Fibroblast of villous mesenchyme (primary cell): Measurements from ENCODE around the gene SULT2B1. TPM values are rescaled to one million over a fixed set of nuclear protein-coding genes. Genes with fewer than 3 reads are reported as not detected.

Experiments
- DNase-seq: peaks from one replicate; pipeline ENCODE4 v3.0.0-alpha.2; 2010; ENCODE audit warnings: low read depth
- H3K4me3 ChIP-seq: 2 replicates; pipeline ENCODE4 v1.5.1; 2011; ENCODE audit warnings: low read depth, mild to moderate bottlenecking, low read length
- CTCF ChIP-seq: IDR thresholded peaks from 2 replicates; pipeline ENCODE4 v1.5.1; 2012; ENCODE audit warnings: low read depth, mild to moderate bottlenecking, low read length; ENCODE audit not compliant: insufficient read depth
- total RNA-seq: library from RNA; depleted of rRNA; stranded (reverse); fragments of >200 nt; gene quantifications from 2 replicates; pipeline ENCODE4 v1.2.3, GENCODE V29; 2012

The SULT2B1 gene
- total RNA-seq, 1 donor = not detected

GRCh38 chr19:48560095-48560530 is 8.1 kb downstream of the SULT2B1 start:
- TF ChIP-seq CTCF = peak; percentile 7
- DNase-seq = peak; percentile 23

GRCh38 chr19:48561412-48561811 is 9.4 kb downstream of the SULT2B1 start:
- H3K4me3 ChIP-seq = no peak overlapping the region
- no peak for DNase-seq
- TF ChIP-seq CTCF = no peak

More at GRCh38 chr19:48560095-48560530, 8.1 kb downstream of the SULT2B1 start:
- H3K4me3 ChIP-seq = no peak overlapping the region

GRCh38 chr19:48565090-48565489 is 13.1 kb downstream of the SULT2B1 start:
- no peak for TF ChIP-seq CTCF
- DNase-seq = peak; percentile 94
- no peak overlapping the region for H3K4me3 ChIP-seq

- DNase-seq = peak; percentile 93
- TF ChIP-seq CTCF = no peak
- peak overlapping the region; percentile 12 for H3K4me3 ChIP-seq
Observed at GRCh38 chr19:48568345-48568886, 16.4 kb downstream of the SULT2B1 start.

DNA sequence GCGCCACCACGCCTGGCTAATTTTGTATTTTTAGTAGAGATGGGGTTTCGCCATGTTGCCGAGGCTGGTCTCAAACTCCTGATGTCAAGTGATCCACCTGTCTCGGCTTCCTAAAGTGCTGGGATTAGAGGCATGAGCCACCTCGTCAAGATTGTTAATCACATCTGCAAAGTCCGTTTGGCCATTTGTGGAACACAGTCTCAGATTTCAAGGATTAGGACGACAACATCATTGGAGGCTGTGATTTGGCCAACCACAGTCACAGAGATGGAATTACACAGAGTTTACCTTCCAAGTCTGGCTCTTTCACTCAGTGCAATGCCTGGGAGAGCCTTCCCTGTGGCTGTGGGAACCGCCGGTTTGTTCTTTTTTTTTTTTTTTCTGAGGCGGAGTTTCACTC is 17.8 kb downstream of the SULT2B1 start:
- H3K4me3 ChIP-seq = no peak overlapping the region
- peak; percentile 74 for DNase-seq
- no peak for TF ChIP-seq CTCF

DNA sequence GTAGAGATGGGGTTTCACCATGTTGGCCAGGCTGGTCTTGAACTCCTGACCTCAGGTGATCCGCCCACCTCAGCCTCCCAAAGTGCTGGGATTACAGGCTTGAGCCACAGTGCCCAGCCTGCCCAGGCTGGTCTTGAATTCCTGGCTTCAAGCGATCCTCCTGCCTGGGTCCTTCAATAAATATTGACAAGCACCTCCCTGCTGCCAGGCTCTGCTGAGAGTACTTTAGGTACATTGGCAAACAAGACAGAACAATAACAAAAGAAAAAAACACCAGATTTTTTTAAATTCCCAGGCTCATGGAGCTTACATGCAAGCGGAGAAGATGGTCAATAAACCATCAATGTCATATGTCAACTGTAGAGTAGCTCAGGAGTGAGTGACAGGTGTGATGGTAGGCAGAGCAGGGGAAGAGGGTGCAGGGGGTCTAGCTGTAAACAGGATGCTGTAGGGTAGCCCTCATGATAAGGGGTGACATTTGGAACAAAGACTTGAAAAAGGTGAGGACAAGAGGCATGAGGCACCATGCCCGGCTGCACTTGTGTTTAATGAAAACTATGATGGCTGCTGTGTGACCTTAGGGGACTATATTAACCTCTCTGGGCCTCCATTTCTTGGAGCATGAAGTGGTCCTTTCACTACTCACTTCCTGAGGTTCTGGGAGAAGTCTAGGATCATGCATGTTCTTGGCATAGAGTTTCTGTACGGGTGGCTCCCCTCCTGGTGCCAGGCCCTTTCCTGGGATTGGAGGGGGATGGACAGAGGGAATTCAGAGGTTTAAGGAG is 19.6 kb downstream of the SULT2B1 start:
- no peak for DNase-seq
- TF ChIP-seq CTCF = no peak
- H3K4me3 ChIP-seq = no peak overlapping the region
